AG04449 (cell line): ENCODE data around the gene DIO3.

Experiments used
- CTCF ChIA-PET: fragments of 350-600 bp; formaldehyde crosslinking; extraction: SDS; loops from one replicate; lab custom pipeline; 2021; ENCODE audit warnings: antibody characterized with exemption; lab: Yijun Ruan, JAX
- POLR2A ChIA-PET: fragments of 400-600, 350-600 bp; formaldehyde crosslinking; extraction: SDS; loops from one replicate; lab custom pipeline; 2020; ENCODE audit warnings: antibody characterized with exemption, inconsistent platforms; lab: Yijun Ruan, JAX
- DNase-seq: peaks from one replicate; pipeline ENCODE4 v3.0.0-alpha.2; 2010; ENCODE audit warnings: low read depth, low spot score
- H3K4me3 ChIP-seq: 2 replicates; pipeline ENCODE4 v1.5.1; 2011; ENCODE audit warnings: low read depth, mild to moderate bottlenecking, control low read depth, low read length
- TF ChIP-seq, protein P1 (sequence below): IDR thresholded peaks from one replicate; pipeline ENCODE4 v1.5.1; 2011; ENCODE audit warnings: mild to moderate bottlenecking, moderate library complexity, low read length, control low read depth, inconsistent platforms; ENCODE audit not compliant: insufficient read depth; ENCODE audit errors: missing control alignments

Gene DIO3

DNA sequence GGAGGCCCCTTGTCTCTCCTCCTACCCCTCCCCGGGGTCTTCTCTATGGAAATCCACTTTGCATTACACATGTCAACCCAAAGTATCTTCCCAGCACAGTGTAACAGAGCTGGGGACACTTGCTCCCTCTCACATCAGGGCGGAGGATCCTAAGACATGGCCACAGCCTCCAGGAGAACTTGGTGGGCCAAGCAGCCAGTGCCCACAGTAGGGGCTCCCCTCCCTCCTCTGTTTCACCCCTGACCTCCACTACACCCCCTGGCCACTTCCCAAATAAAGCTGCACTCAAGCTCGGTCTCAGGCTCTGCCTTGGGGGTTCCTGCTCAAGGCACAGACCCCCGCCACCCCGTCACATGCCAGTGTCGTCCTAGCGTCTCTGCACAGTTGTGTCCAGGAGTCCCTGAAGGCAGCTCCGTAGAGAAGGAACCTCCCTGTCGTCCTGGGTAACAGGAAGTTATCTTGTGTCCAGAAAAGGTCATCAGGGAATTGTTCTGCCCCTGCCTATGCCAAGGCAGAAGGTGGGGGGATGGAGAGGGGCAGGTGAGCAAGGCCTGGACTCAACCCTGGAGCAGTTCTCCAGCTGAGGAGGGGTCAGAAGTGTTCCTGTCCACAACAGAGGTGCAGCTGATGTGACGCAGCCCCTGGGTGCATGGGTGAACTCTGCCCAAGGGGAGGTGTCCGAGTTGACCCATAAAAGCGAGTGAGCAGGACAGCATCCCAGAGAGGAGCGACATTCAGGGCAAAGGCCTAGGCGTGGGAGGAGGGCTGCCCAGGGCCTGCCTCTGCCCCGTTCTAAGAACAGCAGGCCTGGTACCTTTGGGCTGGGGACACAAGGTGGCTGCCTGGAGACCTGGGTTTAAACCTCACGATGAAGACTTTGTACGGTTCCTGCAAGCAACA lies 25.5 kb downstream of the DIO3 start:
- POLR2A ChIA-PET: no interaction called here

DNA sequence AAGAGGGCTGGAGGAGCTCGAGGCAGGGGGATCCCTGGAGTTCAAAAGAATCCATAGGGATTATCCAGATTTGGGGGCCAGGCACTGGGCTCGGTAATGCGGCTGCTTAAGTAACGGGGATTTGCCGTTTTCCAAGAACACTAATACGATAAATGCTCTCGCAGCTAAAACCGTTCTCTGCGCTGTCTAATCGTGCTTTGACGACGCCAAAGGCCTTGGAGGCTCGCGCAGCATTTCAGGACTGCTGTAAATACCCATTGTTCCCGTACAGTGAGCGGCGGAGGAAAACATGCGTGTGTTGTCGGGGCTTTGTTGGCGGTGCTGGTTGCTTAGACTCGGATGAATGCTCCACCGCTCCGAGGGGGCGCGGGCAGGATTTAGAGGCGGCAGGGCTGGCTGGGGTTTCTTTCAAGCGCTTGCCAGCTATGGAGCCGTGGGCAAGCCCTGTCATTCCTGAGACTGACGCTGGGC lies 26.2 kb downstream of the DIO3 start:
- H3K4me3 ChIP-seq: no peak overlapping the region
- DNase-seq: no peak
- ChIA-PET CTCF (no interaction called here), POLR2A (no interaction called here)
- TF ChIP-seq, protein P1, sequence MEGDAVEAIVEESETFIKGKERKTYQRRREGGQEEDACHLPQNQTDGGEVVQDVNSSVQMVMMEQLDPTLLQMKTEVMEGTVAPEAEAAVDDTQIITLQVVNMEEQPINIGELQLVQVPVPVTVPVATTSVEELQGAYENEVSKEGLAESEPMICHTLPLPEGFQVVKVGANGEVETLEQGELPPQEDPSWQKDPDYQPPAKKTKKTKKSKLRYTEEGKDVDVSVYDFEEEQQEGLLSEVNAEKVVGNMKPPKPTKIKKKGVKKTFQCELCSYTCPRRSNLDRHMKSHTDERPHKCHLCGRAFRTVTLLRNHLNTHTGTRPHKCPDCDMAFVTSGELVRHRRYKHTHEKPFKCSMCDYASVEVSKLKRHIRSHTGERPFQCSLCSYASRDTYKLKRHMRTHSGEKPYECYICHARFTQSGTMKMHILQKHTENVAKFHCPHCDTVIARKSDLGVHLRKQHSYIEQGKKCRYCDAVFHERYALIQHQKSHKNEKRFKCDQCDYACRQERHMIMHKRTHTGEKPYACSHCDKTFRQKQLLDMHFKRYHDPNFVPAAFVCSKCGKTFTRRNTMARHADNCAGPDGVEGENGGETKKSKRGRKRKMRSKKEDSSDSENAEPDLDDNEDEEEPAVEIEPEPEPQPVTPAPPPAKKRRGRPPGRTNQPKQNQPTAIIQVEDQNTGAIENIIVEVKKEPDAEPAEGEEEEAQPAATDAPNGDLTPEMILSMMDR: no peak

More for the DNA sequence above, 25.5 kb downstream of the DIO3 start:
- no peak for DNase-seq
- TF ChIP-seq, protein P1: no peak
- H3K4me3 ChIP-seq: no peak overlapping the region
- CTCF ChIA-PET: no interaction called here

DNA sequence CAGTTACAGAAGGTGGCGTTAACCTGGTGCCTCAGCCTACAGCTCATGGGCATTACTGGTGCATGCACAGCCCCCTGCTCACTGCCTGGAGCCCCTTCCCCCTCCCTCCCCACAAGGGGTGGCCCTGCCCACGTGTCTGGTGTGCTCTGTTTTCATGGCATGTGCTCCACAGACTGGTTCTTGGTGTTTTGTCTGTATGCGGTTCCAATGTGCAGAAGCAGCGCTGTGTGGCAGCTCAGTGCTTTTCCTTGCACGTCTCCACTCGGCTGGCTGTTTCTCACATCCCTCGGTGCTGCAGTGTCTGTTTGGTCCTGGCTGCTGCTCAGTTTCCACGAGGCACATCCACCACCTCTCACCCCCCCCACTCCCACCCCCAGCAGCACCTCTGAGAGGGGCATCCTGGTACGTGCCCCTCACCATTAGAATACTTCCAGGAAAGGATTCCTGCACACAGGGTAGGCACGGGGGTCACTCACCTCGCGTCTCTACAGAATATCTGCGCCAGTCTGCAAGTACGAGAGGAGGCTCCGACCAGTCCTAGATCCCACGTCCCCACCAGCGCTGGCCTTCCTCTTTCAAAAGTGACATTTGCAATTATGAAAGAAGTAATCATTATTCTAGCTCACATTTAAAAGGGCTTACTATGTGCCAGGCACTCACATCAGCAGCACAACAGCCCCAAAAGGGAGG lies 27.1 kb downstream of the DIO3 start:
- ChIA-PET POLR2A (no interaction called here), CTCF (no interaction called here)
- H3K4me3 ChIP-seq: no peak overlapping the region
- no peak for DNase-seq
- TF ChIP-seq, protein P1: no peak

DNA sequence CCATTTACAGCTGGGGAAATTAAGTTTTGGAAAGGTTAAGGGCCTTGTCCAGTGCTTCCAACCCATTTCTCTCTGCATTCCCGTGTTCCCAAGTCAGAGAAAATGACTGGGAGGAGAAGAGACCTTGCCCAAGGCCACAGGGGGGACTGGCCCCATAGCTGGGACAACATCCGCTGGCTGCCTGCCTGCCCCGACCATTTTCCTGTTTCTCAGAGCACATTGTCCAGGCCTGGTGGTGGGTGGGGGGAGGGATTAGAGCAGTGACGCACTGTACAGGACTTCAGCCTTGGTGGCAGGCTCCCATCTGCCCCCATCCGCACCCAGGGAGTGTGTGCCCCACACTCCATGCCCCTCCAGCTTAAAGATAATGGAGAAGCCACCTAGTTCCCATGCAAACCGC lies 27.7 kb downstream of the DIO3 start:
- no peak overlapping the region for H3K4me3 ChIP-seq
- CTCF ChIA-PET: no interaction called here
- POLR2A ChIA-PET: no interaction called here
- TF ChIP-seq, protein P1: no peak
- no peak for DNase-seq

DNA sequence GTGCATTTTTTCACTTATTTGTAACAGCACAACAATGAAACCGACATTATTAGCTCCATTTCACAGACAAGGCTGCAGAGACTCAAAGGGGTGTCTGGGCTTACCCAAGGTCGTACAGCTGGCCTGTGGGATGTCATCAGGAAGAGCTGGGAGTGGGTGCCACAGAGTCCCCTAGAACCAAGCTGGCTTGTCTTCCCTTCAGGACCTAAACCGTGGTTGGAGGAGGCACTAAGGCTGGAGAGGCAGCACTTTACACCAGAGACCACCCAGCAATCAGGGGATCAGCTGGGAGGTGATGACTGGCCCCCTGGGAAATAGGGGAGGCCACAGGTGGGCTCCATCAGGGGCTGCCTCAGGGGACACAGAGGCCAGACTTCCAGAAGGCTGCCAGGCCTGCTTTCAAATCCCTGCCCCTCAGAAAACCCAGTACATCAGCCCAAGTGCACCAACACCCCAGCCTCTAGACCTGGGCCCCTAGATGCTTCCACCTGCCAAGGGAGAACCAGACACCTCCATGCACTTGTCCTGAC lies 28.3 kb downstream of the DIO3 start:
- TF ChIP-seq, protein P1: no peak
- DNase-seq: no peak
- ChIA-PET CTCF (no interaction called here), POLR2A (no interaction called here)
- H3K4me3 ChIP-seq: no peak overlapping the region

DNA sequence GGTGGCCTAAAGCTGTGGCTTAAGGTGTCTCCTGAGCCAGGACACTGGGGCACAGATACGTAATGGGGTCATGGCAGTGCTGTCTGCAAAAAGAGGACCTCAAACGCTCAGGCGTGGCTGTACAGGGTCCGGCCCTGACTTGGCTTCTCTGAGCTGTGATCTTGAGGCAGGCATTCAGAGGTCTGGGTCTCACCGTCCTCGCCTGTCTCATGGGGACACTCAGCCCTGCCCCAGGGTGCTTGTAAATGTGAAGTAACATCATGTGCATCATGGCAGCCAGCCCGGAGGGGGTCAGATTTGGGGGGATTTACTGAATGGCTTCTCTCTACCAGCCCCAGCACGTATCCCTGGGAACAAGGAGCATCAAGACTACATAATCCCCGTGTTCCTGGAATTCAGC lies 28.8 kb downstream of the DIO3 start:
- no peak for DNase-seq
- ChIA-PET CTCF (no interaction called here), POLR2A (no interaction called here)
- TF ChIP-seq, protein P1: no peak
- no peak overlapping the region for H3K4me3 ChIP-seq
